HG03097 (cell line): ENCODE results near the gene PALLD.

Experiments used
- ATAC-seq: cut with Tn5 transposase; IDR thresholded peaks from one replicate; pipeline ENCODE4 v1.9.1; 2021; ENCODE audit not compliant: unreplicated experiment, low FRiP score

The PALLD gene

GRCh38 chr4:168833881-168834280, 337.0 kb downstream of the PALLD start:
- ATAC-seq = no peak

- ATAC-seq = no peak
Observed at GRCh38 chr4:168835880-168836454, 339.1 kb downstream of the PALLD start.

- ATAC-seq = no peak
Observed at GRCh38 chr4:168836490-168836889, 339.6 kb downstream of the PALLD start.

DNA sequence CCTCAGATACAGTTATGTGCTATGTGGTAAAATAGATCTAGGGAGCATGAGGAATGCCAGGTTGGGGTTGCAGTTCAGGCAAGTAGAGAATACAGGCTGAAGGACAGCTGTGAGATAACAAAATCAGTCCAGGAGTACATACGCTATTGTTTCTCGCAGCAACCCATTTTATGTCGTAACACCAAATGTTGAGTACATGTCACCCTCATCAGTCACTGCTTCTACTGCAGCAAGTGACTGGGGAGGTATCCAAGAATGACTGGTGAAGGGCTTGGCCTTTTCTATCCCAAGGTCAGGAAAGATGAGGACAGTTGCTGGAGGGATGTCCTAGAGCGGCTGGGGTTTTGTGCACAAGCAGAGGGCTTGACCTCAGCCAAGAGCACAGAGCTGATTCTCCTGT, 341.1 kb downstream of the PALLD start:
- no peak for ATAC-seq

DNA sequence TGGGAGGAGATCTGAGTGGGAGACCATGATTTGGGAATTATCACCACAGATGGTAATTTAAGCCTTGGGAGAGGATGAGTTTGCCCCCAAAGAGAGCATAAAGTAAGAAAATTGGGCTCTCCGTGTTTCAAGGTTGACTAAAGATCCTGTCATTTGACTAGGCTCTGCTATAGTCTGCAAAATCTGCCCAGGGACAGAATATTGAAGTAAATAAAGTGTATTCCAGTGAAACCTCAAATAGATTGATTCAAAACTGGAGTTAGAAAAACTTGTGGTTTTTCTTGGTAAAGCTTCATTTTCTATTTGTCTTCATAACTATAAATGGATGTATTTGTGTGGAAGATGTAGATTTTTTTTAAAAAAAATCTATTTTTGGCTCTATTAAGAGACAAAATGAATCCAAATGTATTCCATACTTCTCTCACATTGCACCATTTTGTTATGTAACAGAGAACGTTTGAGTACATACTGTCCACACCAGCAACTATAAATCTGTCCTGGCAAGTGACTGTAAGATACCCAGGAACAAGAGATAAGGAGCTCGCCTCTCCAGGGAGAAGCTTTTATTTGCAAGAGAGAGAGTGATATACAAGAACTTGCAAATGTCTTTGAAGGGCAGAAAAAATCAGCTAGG, 343.0 kb downstream of the PALLD start:
- ATAC-seq = no peak

GRCh38 chr4:168840392-168840763, 343.5 kb downstream of the PALLD start:
- no peak for ATAC-seq

DNA sequence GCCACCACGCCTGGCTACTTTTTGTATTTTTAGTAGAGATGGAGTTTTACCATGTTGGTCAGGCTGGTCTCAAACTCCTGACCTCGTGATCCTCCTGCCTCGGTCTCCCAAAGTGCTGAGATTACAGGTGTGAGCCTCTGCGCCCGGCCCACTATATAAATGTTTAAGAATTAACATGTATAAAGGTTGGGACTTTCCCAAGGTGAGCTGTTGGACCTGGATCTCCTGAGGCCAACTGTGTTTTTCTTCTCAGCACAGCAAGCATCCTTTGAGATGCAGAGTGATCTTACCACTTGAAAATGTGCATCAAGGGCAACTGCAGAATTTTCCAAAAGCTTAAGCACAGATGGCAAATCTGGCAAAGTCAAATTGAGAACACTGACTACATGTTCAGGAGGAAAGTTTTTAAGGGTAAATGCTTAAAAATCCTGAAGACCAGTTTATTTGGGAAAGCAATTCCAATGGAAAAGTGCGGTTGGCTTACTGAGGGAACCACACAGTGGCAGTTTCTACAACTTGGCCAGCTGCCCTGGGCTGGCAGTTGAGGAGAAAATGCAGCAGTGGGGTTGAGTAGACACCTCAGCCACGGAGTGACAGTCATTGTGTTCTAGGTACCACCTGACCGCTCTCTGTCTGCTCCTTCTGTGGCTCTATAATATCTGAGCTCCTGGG, 344.3 kb downstream of the PALLD start:
- ATAC-seq = no peak

DNA sequence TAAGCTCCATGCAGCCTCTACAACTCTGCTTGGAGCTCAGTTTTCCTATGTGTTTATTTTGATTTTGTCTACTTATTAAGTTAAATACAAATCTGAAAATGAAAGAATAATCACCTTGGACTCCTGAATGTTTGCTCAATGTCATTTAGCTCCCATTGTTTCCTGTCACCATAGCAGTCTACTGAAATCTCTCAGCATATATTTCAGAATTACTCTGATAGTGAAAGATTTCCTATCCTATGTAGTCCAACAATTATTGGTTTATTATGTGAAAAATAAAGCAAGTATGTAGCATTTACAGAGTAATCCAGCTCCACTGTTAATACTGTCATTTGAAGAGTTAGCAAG, 344.8 kb downstream of the PALLD start:
- ATAC-seq = no peak

DNA sequence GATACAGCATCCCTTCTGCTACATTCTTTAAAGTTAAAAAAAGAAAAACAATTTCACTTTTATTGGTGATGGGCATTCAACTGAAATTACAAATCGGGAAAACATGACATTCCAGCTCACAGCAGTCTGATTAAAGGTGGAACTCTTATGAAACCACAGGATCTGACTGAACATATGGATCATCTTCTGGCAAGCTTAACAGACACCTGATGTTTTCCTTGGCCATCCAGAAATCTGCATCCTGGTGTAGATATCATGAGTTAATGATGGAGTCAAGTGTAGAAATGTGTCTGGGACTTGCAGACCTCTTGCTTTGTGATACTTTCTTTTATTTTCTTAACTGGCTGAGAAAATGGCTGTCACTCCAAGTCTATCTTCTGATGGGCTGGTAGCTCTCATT, 345.3 kb downstream of the PALLD start:
- ATAC-seq = no peak

GRCh38 chr4:168843635-168844034, 346.8 kb downstream of the PALLD start:
- ATAC-seq = no peak

DNA sequence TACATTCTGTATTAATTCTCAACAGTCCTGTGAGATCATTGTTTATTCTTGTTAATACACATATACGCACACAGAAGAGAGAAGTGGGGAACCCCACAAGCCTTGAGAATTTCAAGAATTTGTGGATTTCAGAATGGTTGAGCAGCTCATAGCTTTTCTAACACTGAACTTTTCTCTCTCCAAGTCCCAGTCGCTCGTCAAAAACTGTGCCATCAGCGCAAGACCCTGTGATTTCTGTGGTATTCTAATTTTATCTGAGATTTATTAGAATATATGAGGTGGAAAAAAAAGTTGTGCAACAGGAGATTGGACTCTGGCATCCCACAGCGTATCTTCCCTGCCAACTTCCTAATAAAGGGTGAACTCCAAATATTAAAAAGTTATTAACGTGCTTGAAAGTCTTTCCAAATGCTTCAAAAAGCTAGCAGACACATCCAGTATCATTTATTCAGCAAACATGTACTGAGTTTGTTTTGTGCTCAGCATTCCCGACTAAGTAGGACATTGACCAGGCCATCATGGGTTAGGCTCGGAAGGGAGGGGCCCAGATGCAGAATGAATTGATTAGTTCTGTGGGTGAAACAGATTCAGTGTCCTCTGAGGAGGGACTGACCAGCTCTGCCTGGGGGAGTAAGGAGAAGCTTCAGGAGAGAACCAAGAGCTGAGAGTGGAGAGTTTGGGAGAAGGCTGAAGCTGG, 347.6 kb downstream of the PALLD start:
- ATAC-seq = no peak

GRCh38 chr4:168845897-168846296, 349.0 kb downstream of the PALLD start:
- ATAC-seq = no peak

DNA sequence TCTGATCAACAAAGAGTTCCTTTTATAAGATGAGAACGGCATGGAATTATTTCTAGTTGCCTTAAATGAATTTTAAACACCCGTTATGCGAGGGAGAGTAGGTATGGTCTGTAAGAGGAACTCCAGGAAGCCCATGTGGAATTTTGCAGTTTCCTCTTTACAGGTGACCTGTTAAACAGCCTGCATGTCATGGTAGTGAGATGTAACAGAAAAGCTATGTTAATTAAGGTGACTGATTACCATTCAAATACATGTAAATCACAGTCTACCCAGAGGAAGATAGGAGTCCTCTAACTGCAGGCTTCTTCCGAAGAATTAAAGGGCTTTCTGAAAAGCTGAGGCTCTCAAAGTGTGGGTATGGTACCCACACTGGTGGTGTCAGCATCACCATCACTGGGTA, 349.6 kb downstream of the PALLD start:
- ATAC-seq = no peak

DNA sequence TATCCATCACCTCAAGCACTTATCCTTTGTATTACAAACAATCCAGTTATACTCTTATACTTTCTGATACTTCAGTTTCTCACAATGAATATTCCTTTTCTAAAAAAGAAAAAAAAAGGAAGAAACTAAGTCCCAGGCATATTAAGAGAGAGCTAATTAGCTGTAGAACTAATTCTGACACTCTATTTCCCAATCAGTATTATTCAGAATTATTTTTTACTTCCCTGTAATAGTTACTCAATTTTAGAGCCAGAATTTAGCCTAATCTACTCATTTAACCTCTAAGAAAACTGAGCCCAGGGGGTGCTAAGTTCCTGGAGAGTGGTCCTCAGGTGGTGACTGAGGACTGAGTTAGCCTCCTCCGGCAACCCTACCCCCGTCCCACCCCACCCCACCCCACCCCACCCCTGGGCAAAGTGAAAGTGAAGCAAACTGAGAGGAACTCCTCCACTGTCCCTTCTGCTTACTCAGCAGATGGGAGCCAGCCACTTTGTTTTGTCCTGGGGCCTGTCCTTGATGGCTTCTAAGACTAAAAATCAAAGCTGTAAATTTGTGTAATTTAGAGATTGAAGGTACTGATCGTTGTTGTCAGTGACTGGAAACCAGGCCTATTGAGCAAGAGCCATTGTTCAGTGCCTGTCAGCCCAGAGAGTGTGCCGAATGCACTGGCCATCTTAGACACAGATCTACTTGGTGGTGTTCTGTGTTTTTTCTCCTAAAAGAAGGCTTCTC, 351.1 kb downstream of the PALLD start:
- ATAC-seq = no peak

DNA sequence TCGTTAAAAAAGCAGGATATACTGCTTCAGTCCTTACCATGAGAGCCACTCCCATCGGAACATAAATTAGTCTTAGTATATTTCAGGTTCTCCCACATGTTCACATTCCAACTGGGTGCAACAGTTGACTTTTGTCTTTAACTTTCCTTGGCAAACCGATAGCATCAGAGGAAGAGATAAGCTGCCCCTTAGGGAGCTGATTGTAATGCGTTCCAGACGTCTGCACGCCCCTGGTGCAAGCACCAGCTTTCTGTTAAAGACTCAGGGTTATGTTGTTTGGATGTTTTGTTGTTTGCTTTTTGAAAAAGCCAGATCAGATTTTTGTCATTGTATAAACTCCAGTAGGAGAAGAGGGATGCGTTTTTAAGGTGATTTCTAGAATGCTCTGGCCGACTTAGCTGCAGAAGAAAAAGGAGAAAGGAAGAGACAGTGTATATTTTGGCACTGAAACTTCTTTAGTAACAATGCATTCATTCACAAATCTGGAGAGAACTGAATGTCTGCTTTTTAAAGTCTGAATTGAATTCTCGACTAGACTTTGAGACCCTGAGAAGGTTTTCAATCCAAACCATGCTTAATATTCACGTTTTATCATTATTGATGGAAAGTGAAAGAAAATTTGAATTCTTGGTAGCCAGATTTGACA, 352.3 kb downstream of the PALLD start:
- ATAC-seq = no peak

- ATAC-seq = no peak
Observed at GRCh38 chr4:168849997-168850396, 353.1 kb downstream of the PALLD start.

GRCh38 chr4:168852387-168852786, 355.5 kb downstream of the PALLD start:
- ATAC-seq = no peak

GRCh38 chr4:168852933-168853713, 356.3 kb downstream of the PALLD start:
- peak; percentile 77 for ATAC-seq

GRCh38 chr4:168853770-168854169, 356.9 kb downstream of the PALLD start:
- peak; percentile 6 for ATAC-seq
